Neural progenitor cell (in vitro differentiated cells): ENCODE measurements around the gene CHMP2B.

ENCODE experiments used
- CTCF ChIP-seq: fragments of 200-600 bp; sonication (generic); IDR thresholded peaks from 2 replicates; pipeline ENCODE4 v1.5.1; 2017; ENCODE audit warnings: antibody characterized with exemption, mild to moderate bottlenecking
- EZH2 ChIP-seq: fragments of 200-600 bp; sonication (generic); IDR thresholded peaks from 2 replicates; pipeline ENCODE4 v1.6.1; 2017; ENCODE audit warnings: antibody characterized with exemption, mild to moderate bottlenecking, moderate library complexity
- EZH2phosphoT487 ChIP-seq: fragments of 200-600 bp; sonication (generic); IDR thresholded peaks from 2 replicates; pipeline ENCODE4 v1.6.1; 2017; ENCODE audit warnings: antibody characterized with exemption

- no peak for TF ChIP-seq CTCF
- no peak for TF ChIP-seq EZH2
- no peak for TF ChIP-seq EZH2phosphoT487
Observed at GRCh38 chr3:87236093-87236492, 9.0 kb downstream of the CHMP2B start.
